Stimulated activated CD8-positive, alpha-beta memory T cell treated with anti-CD3 and anti-CD28 coated beads, Interleukin-12 subunit alpha, Interleukin-12 subunit beta, amount 100 ng/mL, for 1 hour (primary cell): ENCODE measurements around the gene CD300LB.
"Not testable (repeated sequence)": the region's sequence is repeated elsewhere in the genome, so short reads cannot be mapped to it uniquely, and the experiment has no call there.

Source experiments
- DNase-seq: peaks from one replicate; pipeline ENCODE4 v3.0.0-alpha.2; 2020; ENCODE audit warnings: low read depth

The CD300LB gene

DNA sequence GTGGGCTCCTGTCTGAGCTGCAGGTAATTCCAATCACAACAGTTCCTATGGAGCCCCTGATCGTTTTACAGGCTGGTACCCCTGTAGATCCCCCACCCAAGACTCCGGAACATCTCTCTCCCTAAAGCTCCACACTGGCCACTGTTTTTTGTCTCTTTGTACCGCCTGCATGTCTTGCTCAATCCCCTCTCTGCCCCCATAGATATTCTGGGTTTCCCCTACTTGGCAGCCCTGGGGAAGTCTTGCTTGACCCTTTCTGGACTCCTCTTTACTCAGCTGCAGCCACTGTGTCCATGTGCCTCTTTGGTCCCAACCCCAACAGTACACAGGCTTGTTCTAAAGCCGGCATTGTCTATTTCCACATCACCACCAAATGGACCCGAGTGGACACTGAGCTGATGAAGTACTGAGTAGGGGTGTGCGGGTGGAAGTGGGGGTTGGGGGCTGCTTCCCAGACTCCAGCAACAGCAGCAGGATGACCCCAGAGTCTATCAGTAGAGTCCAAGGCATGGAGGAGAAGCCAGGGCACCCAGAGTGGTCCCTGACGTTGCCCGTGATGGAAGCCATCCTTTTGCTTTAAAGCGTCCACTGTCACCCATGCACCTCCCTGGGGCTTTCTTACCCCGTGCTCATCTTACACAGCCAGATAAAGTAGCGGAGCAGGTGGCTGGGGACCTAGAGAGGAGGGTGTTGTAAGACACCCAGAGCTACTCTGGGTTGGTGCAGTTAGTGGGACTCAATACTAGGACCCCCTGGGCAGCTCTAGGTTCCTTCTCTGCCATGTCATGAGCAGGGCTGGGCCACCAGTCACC lies 6.4 kb downstream of the CD300LB start:
- no peak for DNase-seq

DNA sequence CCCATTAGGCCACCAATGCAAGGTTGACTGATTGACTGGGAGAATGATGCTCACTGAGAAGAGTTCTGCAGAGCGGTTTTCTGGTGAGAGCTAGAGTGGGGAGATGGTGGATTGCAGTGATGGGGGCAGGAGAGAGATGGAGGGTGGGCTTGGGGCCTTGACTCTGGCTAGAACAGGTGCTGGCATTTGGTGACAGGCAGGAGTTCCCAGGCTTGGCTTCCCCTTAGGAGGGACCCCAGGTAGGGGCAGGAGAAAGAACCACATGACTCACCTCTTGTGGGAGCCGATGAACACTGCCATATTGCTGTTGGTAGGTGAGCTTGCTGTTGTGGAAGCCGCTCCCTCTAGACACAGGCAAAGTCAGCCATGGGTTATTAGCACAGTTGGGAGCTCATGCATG lies 8.0 kb downstream of the CD300LB start:
- no peak for DNase-seq

DNA sequence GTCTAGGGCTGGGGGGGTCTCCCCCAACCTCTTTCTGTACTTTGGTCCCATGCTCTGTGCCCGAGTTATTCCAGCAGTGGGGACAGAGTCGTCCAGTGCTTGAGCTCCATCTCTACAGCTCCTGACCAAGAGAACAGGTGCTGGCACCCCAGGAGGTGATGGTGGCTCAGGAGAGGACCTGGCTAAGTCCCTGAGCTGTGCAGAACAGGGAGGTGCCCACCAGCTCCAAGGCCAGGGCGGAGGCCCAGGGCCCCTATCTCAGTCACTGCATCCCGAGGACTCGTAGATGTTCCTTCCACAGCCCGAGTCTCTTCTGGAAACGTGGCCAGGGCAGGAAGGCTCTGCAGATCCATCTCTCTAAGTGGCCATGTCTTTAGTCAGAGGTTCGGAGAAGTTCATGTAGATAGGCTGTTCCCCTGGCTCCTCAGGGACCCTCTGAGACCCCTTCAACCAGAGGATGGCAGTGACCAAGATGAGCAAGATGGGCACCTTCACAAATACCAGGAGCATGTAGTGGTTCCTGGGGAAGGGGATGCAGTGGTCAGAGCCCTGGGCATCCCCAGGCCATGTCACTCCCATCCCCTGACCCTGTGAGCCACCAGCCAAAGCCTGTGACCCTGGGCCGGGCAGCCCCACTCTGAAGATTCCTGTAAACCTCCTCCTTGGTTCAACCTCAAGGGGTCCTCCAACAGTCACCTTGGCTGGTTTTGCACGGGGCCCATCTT lies 8.7 kb downstream of the CD300LB start:
- DNase-seq = no peak

DNA sequence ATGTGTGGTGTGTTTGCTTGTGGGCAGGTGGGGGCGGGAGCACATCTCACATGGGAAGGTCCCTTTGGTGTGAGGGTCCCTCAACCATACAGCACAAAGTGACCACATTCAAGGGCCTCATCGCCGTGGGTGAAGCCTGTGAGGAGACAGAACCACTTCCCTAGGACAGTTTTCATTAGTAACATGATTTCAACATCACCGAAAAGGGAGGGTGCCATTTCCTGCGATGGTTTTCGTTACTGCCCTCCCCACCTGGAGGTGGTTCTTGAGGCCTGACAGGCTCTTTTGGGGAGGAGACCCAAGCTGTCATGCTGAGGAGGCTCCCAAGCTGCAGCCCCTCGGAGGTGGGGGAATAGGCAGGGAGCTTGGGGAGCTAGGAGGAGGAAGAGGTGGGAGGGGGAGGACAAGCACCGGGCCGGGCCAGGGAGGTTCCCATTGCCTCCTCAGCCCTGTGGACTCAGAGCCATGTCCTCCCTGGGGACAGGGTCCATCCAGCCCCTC lies 9.5 kb downstream of the CD300LB start:
- DNase-seq = no peak

- no peak for DNase-seq
Measured at GRCh38 chr17:74520790-74521480, 10.3 kb downstream of the CD300LB start.

DNA sequence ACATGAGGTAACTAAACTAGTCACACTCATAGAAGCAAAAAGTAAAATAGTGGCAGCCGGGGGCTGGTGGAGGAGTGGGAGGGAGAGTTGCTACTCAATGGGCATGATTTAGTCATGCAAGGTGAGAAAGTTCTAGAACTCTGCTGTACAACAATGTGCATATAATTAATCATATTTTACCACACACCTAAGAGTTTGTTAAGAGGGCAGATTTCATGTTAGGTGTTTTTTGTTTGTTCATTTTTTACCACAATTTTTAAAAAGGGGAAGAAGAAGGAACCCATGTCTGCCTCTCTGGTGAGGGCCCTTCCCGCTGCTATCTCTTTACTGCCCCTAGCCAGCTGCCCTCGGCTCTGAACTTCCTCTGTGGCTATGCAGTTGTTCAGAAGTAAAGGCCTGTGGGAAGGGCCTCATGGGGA lies 11.2 kb downstream of the CD300LB start:
- DNase-seq = no peak

GRCh38 chr17:74518413-74518981 lies 12.8 kb downstream of the CD300LB start:
- DNase-seq = not testable (repeated sequence)

- DNase-seq = no peak
Measured at GRCh38 chr17:74516561-74517328, 14.5 kb downstream of the CD300LB start.

DNA sequence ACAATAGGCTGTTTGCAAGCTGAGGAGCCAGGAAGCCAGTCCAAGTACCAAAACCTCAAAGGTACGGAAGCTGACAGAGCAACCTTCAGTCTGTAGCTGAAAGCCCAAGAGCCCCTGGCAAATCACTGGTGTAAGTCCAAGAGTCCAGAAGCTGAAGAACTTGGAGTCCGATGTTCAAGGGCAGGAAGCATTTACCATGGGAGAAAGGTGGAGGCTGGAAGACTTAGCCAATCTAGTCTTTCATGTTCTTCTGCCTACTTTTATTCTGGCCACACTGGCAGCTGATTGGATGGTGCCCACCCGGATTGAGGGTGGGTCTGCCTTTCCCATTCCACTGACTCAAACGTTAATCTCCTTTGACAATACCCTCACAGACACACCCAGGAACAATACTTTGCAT lies 15.3 kb downstream of the CD300LB start:
- no peak for DNase-seq

DNA sequence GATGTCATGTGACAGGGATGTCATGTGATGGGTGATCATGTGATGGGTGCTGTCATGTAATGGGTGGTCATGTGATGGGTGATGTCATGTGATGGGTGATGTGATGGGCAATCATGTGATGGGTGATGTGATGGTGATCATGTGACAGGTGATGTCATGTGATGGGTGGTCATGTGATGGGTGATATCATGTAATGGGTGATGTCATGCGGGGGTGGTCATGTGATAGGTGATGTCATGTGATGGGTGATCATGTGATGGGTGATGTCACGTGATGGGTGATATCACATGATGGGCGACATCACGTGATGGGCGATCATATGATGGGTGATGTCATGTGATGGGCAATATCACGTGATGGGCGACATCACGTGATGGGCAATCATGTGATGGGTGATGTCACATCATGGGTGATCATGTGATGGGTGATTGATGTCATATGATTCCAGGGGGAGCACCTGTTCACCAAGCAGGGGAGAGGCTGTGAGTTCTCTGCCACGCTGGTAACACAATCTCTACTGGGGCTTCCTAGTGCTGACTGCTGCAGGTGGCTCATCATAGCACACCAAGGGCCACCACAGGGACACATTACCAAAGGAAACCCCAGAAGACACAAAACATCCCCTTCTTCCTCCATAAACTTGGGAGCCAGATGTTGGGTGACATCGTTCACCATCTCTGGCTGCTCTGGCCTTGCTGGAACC lies 16.5 kb downstream of the CD300LB start:
- DNase-seq = no peak

DNA sequence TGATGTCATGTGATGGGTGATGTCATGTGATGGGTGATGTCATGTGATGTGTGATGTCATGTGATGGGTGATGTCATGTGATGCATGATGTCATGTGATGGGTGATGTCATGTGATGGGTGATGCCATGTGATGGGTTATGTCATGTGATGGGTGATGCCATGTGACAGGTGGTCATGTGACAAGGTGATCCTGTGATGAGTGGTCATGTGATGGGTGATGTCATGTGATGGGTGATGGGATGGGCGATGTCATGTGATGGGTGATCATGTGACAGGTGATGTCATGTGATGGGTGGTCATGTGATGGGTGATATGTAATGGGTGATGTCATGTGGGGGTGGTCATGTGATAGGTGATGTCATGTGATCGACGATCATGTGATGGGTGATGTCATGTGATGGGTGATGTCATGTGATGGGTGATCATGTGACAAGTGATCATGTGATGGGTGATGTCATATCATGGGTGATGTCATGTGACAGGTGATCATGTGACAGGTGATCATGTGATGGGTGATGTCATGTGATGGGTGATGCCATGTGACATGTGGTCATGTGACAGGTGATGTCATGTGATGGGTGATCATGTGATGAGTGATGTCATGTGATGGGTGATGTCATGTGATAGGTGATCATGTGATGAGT lies 17.2 kb downstream of the CD300LB start:
- peak; percentile 28 for DNase-seq

DNA sequence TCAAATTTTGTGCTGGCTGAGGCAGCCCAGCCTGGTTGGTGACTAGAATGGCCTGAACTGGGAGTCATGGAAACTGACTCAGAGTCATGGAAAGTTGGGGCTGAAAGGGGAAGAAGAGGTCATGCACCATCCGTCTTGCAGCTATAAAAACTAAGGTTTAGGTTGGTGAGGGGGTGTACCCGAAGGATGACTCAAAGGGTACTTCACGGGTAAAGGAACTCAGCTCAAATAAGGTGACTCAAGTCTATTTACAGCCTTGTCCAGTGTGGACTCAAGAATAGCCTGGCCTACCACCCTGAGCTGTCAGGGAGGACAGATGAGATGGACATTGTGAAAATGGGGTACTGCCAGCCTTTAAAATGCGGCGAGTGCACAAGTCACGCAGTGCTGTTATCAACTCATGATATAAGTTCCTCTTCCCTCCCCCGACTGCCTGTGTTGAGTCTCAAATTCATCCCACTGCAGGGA lies 18.6 kb downstream of the CD300LB start:
- no peak for DNase-seq

DNA sequence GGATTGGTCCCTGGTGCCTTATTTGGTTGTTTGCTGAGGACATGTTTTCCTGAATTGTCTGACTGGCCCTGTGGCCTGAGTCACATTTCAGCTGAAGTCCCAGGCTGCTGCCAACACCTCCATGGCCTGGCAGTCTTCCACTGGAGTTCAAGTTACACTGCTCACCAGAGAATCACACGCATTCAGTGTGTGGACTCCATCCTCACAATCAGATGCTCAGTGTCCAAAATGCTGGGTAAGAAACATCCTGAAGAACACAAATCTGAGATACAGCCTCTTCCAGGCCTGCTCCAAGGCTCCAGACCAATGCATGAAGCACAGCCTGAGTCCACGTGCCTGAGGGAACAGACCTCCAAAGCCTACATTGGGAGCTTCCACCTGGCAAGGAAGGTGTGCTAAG lies 19.2 kb downstream of the CD300LB start:
- no peak for DNase-seq

- DNase-seq = no peak
Measured at GRCh38 chr17:74508156-74508555, 23.1 kb downstream of the CD300LB start.

GRCh38 chr17:74503949-74504348 lies 27.3 kb downstream of the CD300LB start:
- DNase-seq = not testable (repeated sequence)

- no peak for DNase-seq
Measured at GRCh38 chr17:74502861-74503260, 28.4 kb downstream of the CD300LB start.

GRCh38 chr17:74499992-74500391 lies 31.3 kb downstream of the CD300LB start:
- no peak for DNase-seq

DNA sequence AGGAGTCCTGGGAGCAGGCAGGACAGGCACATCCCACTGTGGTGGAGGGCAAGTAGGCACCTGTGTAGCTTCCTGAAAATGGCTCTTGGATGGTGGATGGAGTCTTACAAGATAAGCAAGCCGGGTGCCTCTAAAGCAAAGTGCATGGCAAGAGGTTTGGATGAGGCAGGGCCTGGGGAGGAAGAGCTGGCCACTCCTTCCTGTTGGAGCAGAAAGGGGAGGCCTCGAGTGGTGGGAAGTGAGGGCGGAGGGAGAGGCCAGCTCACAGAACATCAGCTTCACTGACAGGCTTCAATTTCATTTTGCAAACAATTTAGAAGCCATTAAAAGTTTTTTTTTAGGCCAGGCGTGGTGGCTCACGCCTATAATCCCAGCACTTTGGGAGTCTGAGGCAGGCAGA lies 33.8 kb downstream of the CD300LB start:
- no peak for DNase-seq

GRCh38 chr17:74493331-74493833 lies 37.9 kb downstream of the CD300LB start:
- DNase-seq = peak; percentile 58

DNA sequence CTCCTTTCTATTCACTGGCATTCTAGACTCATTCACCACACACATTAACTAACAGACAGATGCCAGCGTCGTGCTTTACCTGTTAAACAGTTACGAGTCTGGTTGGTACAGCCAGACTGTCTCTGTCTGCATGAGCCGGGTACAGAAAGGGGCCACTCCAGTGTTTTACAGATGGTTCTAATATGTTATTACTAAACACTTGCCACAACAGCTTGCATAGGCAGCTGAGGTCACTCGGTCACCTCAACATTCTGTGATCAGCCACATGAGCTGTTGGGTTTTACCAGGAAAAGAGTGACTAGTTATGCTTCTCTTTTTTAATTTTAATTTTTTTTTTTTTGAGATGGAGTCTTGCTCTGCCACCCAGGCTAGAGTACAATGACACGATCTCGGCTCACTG lies 39.6 kb downstream of the CD300LB start:
- no peak for DNase-seq
